Kidney tubule cell (primary cell): ENCODE results near the gene HSPG2.
"Not testable (repeated sequence)": the region's sequence is repeated elsewhere in the genome, so short reads cannot be mapped to it uniquely, and the experiment has no call there.

Source experiments
- DNase-seq: peaks from one replicate; pipeline ENCODE4 v3.0.0-alpha.2; 2018; ENCODE audit warnings: low spot score

Gene HSPG2

GRCh38 chr1:21843208-21843607 lies 93.9 kb downstream of the HSPG2 start:
- DNase-seq, result no peak

GRCh38 chr1:21842606-21843162 lies 94.4 kb downstream of the HSPG2 start:
- no peak for DNase-seq

DNA sequence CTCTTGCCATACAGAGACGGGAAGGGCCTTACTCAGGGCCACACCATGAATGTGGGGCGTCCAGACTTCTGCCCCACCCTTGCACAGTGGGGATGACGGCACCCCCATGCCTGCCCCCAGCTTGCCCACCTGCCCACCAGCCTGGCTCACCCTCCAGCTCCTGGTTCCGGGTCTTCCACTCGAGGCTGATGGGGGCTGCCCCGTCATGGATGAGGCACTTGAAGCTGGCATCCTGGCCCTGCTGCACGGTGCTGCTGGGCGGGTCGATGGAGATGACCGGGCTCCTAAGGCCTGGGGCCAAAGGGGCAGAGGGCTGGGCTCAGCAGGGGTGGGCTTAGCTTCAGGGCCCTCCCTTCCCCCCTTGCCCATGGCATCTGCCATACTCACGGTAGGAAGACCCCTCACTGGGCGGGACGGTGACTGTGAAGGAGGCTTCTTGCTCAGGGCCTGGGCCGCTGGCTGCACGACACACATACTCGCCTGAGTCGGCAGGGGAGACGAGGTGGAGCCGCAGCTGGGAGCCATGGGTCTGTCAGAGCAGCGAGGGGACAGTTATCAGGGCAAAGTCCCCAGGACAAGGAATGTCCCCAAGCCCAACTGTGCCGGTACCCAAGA lies 95.2 kb downstream of the HSPG2 start:
- DNase-seq, result no peak

DNA sequence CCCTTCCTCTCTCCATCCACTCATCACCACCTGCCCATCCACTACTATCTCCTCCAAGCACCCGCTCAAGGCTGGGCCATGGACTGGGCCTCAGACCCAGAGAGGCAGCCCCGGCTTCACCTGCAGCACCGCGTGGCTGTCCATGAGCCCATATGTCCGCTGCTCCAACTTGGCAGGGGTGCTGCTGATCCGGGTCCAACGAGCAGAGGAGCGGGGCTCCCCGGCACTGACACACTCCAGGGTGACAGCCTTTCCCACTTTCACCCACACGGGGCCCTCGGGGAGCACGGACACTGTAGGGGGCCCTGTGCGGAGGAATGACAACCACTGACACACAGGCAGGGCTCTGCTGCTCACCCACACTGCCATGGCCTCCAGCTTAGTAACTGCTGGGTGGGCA lies 96.1 kb downstream of the HSPG2 start:
- DNase-seq, result no peak

DNA sequence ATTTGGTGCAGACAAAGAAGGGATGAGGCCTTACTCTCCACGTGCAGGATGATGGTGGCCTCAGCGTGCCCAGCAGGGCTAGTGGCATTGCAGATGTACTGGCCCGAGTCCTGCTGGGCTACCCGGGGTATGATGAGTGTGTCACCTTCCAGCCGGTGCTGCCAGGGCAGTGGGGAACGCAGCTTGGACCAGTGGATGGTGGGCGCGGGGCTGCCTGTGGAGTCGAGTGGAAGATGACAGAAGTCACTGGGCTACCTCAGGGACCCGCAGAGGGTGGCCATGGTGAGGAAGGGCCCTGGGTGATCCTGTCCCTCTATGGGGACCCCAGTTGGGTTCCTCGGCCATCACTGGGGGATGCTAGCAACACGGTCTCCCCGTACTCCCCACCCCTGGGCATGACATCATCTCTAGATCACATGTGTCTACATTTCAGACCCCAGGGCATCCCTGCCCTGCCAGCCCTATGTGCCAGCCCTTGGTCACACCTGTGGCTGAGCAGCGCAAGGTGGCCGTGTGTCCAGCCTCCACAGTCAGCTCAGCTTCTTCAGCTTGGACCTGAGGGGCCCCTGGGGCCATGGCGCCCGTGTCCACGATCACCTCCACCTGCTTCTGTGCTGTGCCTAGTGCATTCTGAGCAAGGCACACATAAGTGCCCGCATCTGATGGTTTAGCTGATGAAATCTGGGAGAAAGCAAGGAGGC lies 97.6 kb downstream of the HSPG2 start:
- DNase-seq, result no peak

- DNase-seq, result no peak
These were observed 98.6 kb downstream of the HSPG2 start for GRCh38 chr1:21838359-21839157.

DNA sequence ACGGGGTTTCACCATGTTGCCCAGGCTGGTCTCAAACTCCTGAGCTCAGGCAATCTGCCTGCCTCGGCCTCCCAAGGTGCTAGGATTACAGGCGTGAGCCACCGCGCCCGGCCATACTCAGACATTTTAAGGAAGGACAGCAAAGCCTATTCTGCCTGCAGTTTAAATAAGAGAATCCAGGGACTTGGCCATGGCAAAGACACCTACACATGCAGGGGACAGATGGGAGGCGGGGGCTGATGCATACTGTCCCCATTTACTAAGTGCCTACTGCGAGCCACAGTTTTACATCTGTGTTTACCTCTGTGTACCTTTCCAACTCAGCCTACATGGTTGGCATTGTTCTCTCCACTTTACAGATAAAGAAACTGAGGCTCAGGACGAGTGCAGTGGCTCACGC lies 99.6 kb downstream of the HSPG2 start:
- DNase-seq, result no peak

GRCh38 chr1:21836729-21837128 lies 100.4 kb downstream of the HSPG2 start:
- DNase-seq, result no peak

GRCh38 chr1:21836010-21836409 lies 101.1 kb downstream of the HSPG2 start:
- DNase-seq, result no peak

GRCh38 chr1:21834666-21835065 lies 102.4 kb downstream of the HSPG2 start:
- DNase-seq, result no peak

- no peak for DNase-seq
These were observed 103.0 kb downstream of the HSPG2 start for GRCh38 chr1:21834094-21834493.

DNA sequence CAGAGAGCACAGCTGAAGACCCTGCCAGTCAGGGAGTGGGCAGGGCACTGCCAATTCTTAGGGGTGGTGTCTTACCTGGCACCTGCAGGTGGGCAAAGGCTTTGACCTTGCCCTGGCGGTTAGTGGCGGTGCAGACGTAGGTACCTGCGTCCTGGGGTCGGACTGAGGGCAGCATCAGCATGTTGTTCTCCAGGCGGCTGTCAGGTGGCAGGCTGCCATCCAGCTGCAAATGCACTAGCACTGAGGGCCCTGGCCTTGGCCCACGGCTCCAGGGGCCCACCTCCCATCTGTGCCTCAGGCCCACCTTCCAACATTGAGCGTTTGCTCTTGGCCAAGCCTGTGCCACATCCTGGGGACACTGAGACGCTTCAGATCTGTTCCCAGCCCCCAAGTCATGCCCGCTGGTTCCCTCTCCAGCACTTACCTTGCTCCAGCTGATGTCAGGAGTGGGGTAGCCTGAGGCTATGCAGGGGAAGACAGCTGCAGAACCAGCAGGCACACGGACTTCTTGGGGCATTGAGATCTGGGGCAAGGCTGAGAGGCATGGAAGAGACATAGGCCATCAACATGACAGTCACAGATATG lies 103.6 kb downstream of the HSPG2 start:
- no peak for DNase-seq

- no peak for DNase-seq
These were observed 105.6 kb downstream of the HSPG2 start for GRCh38 chr1:21831454-21831970.

- no peak for DNase-seq
These were observed 106.2 kb downstream of the HSPG2 start for GRCh38 chr1:21830792-21831453.

DNA sequence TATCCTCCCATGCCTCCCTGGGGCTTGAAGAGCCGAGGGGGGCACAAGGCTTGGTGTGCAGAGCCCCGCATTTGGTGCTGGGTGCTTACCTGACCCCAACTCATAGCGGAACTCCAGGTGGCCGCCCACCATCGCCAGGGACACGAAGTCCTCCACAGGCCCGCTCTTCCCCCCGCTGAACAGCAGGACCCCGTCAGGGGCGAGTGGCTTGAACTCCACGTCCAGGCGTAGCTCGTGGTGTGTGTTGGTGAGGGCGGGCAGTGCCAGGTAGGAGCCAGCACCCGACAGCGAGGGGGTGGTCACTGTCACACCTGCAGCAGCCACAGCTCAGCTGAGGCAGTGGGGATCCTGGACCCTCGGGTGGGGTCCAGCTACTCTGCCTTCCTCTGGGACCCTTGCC lies 107.8 kb downstream of the HSPG2 start:
- DNase-seq, result no peak

GRCh38 chr1:21828506-21829210 lies 108.5 kb downstream of the HSPG2 start:
- no peak for DNase-seq

DNA sequence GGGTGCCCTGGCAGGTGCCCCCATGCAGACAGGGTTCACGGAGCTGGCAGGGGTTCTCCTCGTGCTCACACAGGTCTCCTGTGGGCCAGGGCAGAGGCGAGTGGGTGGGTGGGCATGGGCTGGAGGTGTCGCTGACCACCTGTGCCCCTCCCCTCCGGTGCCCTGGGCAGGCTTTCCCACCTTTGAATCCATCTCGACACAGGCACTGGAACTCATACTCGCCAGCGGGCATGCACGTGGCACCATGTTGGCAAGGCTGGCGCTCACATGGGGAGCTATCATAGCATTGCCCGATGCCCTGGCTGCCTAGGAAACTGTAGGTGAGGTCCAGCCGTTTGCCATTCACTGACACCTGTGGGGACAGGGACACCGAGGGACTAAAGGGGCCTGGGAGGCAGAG lies 109.0 kb downstream of the HSPG2 start:
- DNase-seq, result no peak

- no peak for DNase-seq
These were observed 109.9 kb downstream of the HSPG2 start for GRCh38 chr1:21827141-21827679.

DNA sequence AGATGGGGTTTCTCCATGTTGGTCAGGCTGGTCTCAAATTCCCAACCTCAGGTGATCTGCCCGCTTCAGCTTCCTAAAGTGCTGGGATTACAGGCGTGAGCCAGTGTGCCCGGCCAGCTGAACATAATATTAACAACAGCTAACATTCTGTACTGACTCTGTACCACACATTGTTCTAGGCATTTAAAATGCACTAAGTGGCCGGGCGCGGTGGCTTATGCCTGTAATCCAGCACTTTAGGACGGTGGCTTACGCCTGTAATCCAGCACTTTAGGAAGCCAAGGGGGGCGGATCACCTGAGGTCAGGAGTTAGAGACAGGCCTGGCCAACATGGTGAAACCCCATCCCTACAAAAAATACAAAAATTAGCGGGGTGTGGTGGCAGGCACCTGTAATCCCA lies 110.4 kb downstream of the HSPG2 start:
- DNase-seq, result not testable (repeated sequence)

DNA sequence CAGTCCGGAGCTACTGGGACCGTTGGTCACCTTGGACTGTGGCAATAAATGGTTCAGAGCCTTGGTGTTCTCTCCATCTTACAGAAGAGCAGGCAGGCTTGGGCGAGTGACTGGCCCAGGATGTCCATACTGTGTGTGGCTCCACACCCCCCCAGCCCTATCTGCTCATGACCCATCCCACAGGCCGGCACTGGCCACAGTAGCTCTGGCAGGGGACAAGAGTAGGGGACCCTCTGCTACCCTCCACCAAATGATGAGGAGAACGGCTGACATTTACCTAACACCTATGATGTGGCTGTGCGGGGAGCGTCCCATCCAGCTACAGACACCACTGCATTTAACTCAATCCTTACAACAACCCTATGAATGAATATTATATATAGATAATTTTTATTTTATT lies 111.7 kb downstream of the HSPG2 start:
- no peak for DNase-seq

- DNase-seq, result no peak
These were observed 112.2 kb downstream of the HSPG2 start for GRCh38 chr1:21824926-21825325.
